ENCODE results near the gene MBL2.

GRCh38 chr10:52729271-52730104 lies 43.1 kb downstream of the MBL2 start:
- TF ChIP-seq CTCF (IDR thresholded peaks at IDR 0.05) = peak in 3 of 6 experiments; percentile 24 to 41 (median 27)
- TF ChIP-seq POLR2A (IDR thresholded peaks at IDR 0.05) = no peak

Data from esophagus squamous epithelium (tissue), 4 donors.